ENCODE measurements around the gene TUBA1A. TPM values are rescaled to one million over a fixed set of nuclear protein-coding genes. Genes with fewer than 3 reads are reported as not detected.

The TUBA1A gene
- total RNA-seq, 1 experiment from 2014 or later = 24.1 TPM

- intact Hi-C loops (cut with micrococcal nuclease) = loop anchor here (10.0 kb wide), 1 partner anchor 96 kb away; no protein-coding TSS in a partner anchor
- POLR2A ChIA-PET = interaction anchor here (2.3 kb wide), 1 partner anchor 8 kb away, joined by 17 read pairs; the partner anchor contains the start of gene TUBA1B
- H2AFZ ChIP-seq (ENCODE audit: low read depth, low read length, poor library complexity, severe bottlenecking) = no peak overlapping the region
Observed at GRCh38 chr12:49138999-49139398, 49.9 kb downstream of the TUBA1A start.

More at GRCh38 chr12:49138999-49139398, 49.9 kb downstream of the TUBA1A start:
- H3K36me3 ChIP-seq (ENCODE audit: control insufficient read depth in 1 of 2, insufficient read depth in 2 of 2, low read length in 2 of 2) = no peaks in the 10 kb centered on the region
- 0 out of 2 replicates have a peak, but pooled peaks cover under 1% of the 10 kb centered on the region for H3K79me2 ChIP-seq (ENCODE audit: insufficient read depth, low read length)
- H3K9me2 ChIP-seq (ENCODE audit: insufficient read depth) = no peaks in the 10 kb centered on the region
- no peaks in the 10 kb centered on the region for H3K4me1 ChIP-seq (ENCODE audit: control insufficient read depth in 1 of 2, insufficient read depth in 2 of 2, low read length in 2 of 2)
- no peak overlapping the region for H3K9ac ChIP-seq (ENCODE audit: low read length)
- H3K27me3 ChIP-seq (ENCODE audit: insufficient read depth, low read length) = no peaks in the 10 kb centered on the region
- no peak overlapping the region for H3K4me2 ChIP-seq (ENCODE audit: low read length)
- H3K9me3 ChIP-seq (ENCODE audit: control insufficient read depth in 1 of 2, insufficient read depth in 1 of 2, low read depth in 1 of 2, low read length in 2 of 2) = no peaks in the 10 kb centered on the region
- TF ChIP-seq TCF7L2 (IDR thresholded peaks at IDR 0.05; ENCODE audit: borderline replicate concordance, extremely low read depth, insufficient read depth, insufficient read length) (no peak), JUND (IDR thresholded peaks at IDR 0.05) (no peak), SP1 (IDR thresholded peaks at IDR 0.05; ENCODE audit: low read depth) (no peak), ZNF274 (IDR thresholded peaks at IDR 0.05; ENCODE audit: low read depth, low read length) (no peak), POLR2A (IDR thresholded peaks at IDR 0.05; ENCODE audit: borderline replicate concordance, extremely low read depth, insufficient read depth, insufficient read length) (no peak), ELF1 (IDR thresholded peaks at IDR 0.05; ENCODE audit: borderline replicate concordance, low read depth) (no peak), SRF (IDR thresholded peaks at IDR 0.05; ENCODE audit: low read depth) (no peak), EZH2phosphoT487 (IDR thresholded peaks at IDR 0.05; ENCODE audit: borderline replicate concordance) (no peak), CBX3 (IDR thresholded peaks at IDR 0.05; ENCODE audit: low read depth) (no peak), POLR2AphosphoS5 (IDR thresholded peaks at IDR 0.05; ENCODE audit: low read depth, low read length) (no peak), ZFX (IDR thresholded peaks at IDR 0.05) (no peak), RAD21 (IDR thresholded peaks at IDR 0.05; ENCODE audit: low read depth) (no peak), YY1 (IDR thresholded peaks at IDR 0.05; ENCODE audit: extremely low read depth, insufficient replicate concordance, low read depth, low read length) (no peak)
- TF ChIP-seq, protein P1, sequence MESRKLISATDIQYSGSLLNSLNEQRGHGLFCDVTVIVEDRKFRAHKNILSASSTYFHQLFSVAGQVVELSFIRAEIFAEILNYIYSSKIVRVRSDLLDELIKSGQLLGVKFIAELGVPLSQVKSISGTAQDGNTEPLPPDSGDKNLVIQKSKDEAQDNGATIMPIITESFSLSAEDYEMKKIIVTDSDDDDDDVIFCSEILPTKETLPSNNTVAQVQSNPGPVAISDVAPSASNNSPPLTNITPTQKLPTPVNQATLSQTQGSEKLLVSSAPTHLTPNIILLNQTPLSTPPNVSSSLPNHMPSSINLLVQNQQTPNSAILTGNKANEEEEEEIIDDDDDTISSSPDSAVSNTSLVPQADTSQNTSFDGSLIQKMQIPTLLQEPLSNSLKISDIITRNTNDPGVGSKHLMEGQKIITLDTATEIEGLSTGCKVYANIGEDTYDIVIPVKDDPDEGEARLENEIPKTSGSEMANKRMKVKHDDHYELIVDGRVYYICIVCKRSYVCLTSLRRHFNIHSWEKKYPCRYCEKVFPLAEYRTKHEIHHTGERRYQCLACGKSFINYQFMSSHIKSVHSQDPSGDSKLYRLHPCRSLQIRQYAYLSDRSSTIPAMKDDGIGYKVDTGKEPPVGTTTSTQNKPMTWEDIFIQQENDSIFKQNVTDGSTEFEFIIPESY (IDR thresholded peaks at IDR 0.05; ENCODE audit: extremely low read depth, insufficient replicate concordance, low read length) = no peak
- TF ChIP-seq, protein P2, sequence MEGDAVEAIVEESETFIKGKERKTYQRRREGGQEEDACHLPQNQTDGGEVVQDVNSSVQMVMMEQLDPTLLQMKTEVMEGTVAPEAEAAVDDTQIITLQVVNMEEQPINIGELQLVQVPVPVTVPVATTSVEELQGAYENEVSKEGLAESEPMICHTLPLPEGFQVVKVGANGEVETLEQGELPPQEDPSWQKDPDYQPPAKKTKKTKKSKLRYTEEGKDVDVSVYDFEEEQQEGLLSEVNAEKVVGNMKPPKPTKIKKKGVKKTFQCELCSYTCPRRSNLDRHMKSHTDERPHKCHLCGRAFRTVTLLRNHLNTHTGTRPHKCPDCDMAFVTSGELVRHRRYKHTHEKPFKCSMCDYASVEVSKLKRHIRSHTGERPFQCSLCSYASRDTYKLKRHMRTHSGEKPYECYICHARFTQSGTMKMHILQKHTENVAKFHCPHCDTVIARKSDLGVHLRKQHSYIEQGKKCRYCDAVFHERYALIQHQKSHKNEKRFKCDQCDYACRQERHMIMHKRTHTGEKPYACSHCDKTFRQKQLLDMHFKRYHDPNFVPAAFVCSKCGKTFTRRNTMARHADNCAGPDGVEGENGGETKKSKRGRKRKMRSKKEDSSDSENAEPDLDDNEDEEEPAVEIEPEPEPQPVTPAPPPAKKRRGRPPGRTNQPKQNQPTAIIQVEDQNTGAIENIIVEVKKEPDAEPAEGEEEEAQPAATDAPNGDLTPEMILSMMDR (IDR thresholded peaks at IDR 0.05 in 2 of 3, conservative IDR thresholded peaks at IDR 0.05 in 1 of 3; ENCODE audit: borderline replicate concordance in 1 of 3, insufficient read depth in 1 of 3, low read depth in 2 of 3, low read length in 2 of 3) = no peak
- H3K4me3 ChIP-seq (replicated peaks in 1 of 2; ENCODE audit: low read depth in 1 of 2, low read length in 2 of 2) = no peak overlapping the region
- no peaks in the 10 kb centered on the region for H4K20me1 ChIP-seq (ENCODE audit: insufficient read depth)
- BruUV-seq (replicated peaks) = no TSS peak
- no peak for ATAC-seq
- no peak overlapping the region for H3K27ac ChIP-seq (ENCODE audit: low read depth, low read length)
- no peak for DNase-seq (ENCODE audit: low read depth, low spot score)
- RAD21 ChIA-PET (ENCODE audit: low non-redundant PET in 1 of 2, low total read pairs in 2 of 2, uncharacterized antibody in 2 of 2, unreplicated experiment in 2 of 2) = no interaction called here
- CTCF ChIA-PET = no interaction called here

Data from HCT116 (cell line).